Breast epithelium (tissue), 3 donors: ENCODE measurements around the gene RBP3.

Source experiments
- CTCF ChIP-seq, 3 donors: fragments of 450-650 bp; IDR thresholded peaks; one replicate each; pipeline ENCODE4 v1.5.1; 2016 to 2017; ENCODE audit warnings: antibody characterized with exemption in 3 of 3, mild to moderate bottlenecking in 3 of 3, moderate library complexity in 3 of 3
- POLR2A ChIP-seq: fragments of 450-650 bp; IDR thresholded peaks from one replicate; pipeline ENCODE4 v1.6.1; 2016; ENCODE audit warnings: antibody characterized with exemption, mild to moderate bottlenecking, moderate library complexity
- POLR2AphosphoS5 ChIP-seq, 3 donors: sonication (generic); formaldehyde crosslinking; IDR thresholded peaks; one replicate each; pipeline ENCODE4 v1.6.1; 2017; ENCODE audit warnings: antibody characterized with exemption in 3 of 3

GRCh38 chr10:47315421-47315820, 32.7 kb upstream of the RBP3 start:
- TF ChIP-seq POLR2A (no peak), CTCF (IDR thresholded peaks at IDR 0.05) (no peak), POLR2AphosphoS5 (IDR thresholded peaks at IDR 0.05) (no peak)
